Astrocyte of the cerebellum (primary cell): Measurements from ENCODE around the gene EIF4A3.

Source experiments
- DNase-seq: peaks from one replicate; pipeline ENCODE4 v3.0.0-alpha.2; 2011; ENCODE audit warnings: low read depth
- H3K4me3 ChIP-seq: 2 replicates; pipeline ENCODE4 v1.5.1; 2011; ENCODE audit warnings: mild to moderate bottlenecking, low read depth, low read length, moderate library complexity
- in situ Hi-C: cut with HindIII; loops from 2 replicates; pipeline ENCODE4 v1.10.0; 2017; ENCODE audit warnings: low sequenced_read_pairs
- TF ChIP-seq, protein P1 (sequence below): IDR thresholded peaks from 2 replicates; pipeline ENCODE4 v1.5.1; 2012; ENCODE audit warnings: low read length, low read depth, moderate library complexity, mild to moderate bottlenecking; ENCODE audit errors: missing control alignments

EIF4A3 gene

DNA sequence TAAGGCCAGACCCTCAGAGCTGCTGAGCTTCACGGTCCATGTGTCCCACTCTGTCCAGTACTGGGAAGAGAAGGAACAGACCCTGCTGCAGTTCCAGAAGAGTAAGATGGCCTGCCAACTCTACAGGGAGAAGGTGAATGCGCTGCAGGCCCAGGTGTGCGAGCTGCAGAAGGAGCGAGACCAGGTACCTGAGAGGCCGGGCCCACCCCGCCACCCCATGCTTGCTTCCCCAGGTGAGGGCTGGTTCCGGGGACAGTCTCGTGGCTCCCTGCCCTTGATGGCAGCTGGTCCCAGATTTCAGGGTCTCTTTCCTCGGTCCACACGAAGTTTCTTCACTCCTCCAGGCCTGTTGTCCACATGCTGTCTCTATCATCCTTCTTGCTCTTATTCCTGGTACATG is 43.8 kb upstream of the EIF4A3 start:
- no peak for DNase-seq
- no peak overlapping the region for H3K4me3 ChIP-seq
- TF ChIP-seq, protein P1, sequence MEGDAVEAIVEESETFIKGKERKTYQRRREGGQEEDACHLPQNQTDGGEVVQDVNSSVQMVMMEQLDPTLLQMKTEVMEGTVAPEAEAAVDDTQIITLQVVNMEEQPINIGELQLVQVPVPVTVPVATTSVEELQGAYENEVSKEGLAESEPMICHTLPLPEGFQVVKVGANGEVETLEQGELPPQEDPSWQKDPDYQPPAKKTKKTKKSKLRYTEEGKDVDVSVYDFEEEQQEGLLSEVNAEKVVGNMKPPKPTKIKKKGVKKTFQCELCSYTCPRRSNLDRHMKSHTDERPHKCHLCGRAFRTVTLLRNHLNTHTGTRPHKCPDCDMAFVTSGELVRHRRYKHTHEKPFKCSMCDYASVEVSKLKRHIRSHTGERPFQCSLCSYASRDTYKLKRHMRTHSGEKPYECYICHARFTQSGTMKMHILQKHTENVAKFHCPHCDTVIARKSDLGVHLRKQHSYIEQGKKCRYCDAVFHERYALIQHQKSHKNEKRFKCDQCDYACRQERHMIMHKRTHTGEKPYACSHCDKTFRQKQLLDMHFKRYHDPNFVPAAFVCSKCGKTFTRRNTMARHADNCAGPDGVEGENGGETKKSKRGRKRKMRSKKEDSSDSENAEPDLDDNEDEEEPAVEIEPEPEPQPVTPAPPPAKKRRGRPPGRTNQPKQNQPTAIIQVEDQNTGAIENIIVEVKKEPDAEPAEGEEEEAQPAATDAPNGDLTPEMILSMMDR = no peak
- in situ Hi-C loops = no loop called here

DNA sequence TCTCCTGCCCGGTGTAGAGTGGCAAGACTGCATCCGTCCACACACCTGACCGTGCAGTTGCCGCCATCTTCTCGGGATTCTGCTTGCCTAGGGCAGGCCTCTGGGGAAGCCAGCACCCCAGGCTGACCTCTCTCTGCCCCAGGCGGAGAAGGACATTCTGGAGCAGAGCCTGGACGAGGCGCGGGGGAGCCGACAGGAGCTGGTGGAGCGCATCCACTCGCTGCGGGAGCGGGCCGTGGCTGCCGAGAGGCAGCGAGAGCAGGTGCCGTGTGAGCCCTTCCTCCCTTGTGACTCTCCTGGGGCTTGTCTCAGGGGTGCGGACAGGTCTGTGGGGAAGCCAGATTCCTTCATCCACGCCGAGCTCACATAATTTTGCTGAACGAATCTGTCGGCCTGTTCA is 42.7 kb upstream of the EIF4A3 start:
- no peak for DNase-seq
- H3K4me3 ChIP-seq = no peak overlapping the region
- in situ Hi-C loops = no loop called here
- TF ChIP-seq, protein P1 = no peak

DNA sequence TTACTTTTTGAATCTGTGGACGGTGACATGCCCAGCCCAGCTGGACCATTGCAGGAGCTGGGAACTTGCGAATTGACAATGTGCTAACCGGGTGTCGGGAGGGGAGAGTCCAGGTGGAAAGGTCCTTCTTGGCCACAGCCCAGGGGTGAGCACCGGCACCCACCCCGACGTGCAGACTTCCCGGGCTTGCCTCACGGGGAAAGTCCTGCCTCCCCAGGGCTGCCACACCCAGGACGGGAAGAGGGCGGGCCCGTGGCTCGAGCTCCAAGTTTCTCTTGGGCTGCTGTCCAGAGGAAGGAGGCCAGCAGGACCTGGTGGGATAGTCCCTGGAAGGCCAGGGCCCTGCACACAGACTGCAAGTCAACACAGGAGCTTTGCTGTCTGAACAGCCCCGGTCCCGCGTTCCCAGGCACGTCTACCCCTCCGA is 40.6 kb upstream of the EIF4A3 start:
- in situ Hi-C loops = no loop called here
- no peak for DNase-seq
- TF ChIP-seq, protein P1 = no peak
- no peak overlapping the region for H3K4me3 ChIP-seq

- TF ChIP-seq, protein P1 = no peak
- H3K4me3 ChIP-seq = no peak overlapping the region
- no peak for DNase-seq
- in situ Hi-C loops = no loop called here
Observed at GRCh38 chr17:80187090-80187489, 40.2 kb upstream of the EIF4A3 start.

DNA sequence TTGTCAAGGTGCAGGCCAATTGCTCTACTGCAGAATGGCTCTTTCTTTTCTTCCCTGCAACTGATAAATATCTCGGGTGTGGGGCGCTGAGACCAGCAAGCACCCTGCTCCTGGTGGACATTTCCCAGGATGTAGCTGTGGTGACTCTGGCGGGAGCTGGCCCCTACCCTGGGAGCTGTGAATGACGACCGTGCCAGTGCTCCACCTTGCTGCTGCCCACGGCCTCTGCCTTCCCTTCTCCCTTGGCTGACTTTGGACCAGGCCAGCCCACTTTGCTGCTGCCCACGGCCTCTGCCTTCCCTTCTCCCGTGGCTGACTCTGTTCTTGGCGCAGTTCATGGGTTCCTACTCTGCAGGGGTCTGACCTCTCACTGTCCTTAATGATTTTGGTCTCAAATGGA is 39.0 kb upstream of the EIF4A3 start:
- DNase-seq = no peak
- H3K4me3 ChIP-seq = no peak overlapping the region
- in situ Hi-C loops = no loop called here
- TF ChIP-seq, protein P1 = no peak

GRCh38 chr17:80184423-80184714 is 37.4 kb upstream of the EIF4A3 start:
- TF ChIP-seq, protein P1 = no peak
- H3K4me3 ChIP-seq = no peak overlapping the region
- DNase-seq = no peak
- in situ Hi-C loops = no loop called here
